Non-pigmented ciliary epithelial cell (primary cell): Measurements from ENCODE around the gene OR2A25.

ENCODE experiments used
- DNase-seq: peaks from one replicate; pipeline ENCODE4 v3.0.0-alpha.2; 2010; ENCODE audit warnings: low read depth

The OR2A25 gene

GRCh38 chr7:144074374-144074773 is 4.8 kb downstream of the OR2A25 start:
- no peak for DNase-seq

GRCh38 chr7:144085978-144086377 is 16.4 kb downstream of the OR2A25 start, which contains the start of gene OR2A12:
TSS of gene OR2A12 (plus strand) at chr7:144086278. CDS start at chr7:144095108, 8,830 bp downstream.
- no peak for DNase-seq

- DNase-seq, result no peak
Measured at GRCh38 chr7:144086730-144087129, 17.1 kb downstream of the OR2A25 start.

GRCh38 chr7:144087230-144087629 is 17.6 kb downstream of the OR2A25 start:
- DNase-seq, result no peak

- no peak for DNase-seq
Measured at GRCh38 chr7:144090667-144091066, 21.1 kb downstream of the OR2A25 start.

GRCh38 chr7:144098776-144099175 is 29.2 kb downstream of the OR2A25 start:
- no peak for DNase-seq

- no peak for DNase-seq
Measured at GRCh38 chr7:144100607-144101006, 31.0 kb downstream of the OR2A25 start.

- no peak for DNase-seq
Measured at GRCh38 chr7:144102041-144102440, 32.4 kb downstream of the OR2A25 start.

GRCh38 chr7:144105211-144105610 is 35.6 kb downstream of the OR2A25 start:
- no peak for DNase-seq

GRCh38 chr7:144109283-144109682 is 39.7 kb downstream of the OR2A25 start, which contains the start of gene OR2A2:
TSS of gene OR2A2 (plus strand) at chr7:144109583. CDS start at chr7:144109583, 0 bp downstream.
- no peak for DNase-seq

GRCh38 chr7:144110272-144110671 is 40.7 kb downstream of the OR2A25 start:
- no peak for DNase-seq

GRCh38 chr7:144113651-144114050 is 44.0 kb downstream of the OR2A25 start:
- DNase-seq, result no peak

- DNase-seq, result no peak
Measured at GRCh38 chr7:144118341-144118740, 48.7 kb downstream of the OR2A25 start.

- DNase-seq, result no peak
Measured at GRCh38 chr7:144122876-144123275, 53.3 kb downstream of the OR2A25 start, which contains the start of gene OR2A14. TSS of gene OR2A14 (plus strand) at chr7:144123176. CDS start at chr7:144129113, 5,937 bp downstream.
